Medulla oblongata (tissue), 1 donor: ENCODE data around the gene FBXL7.

ENCODE experiments used
- DNase-seq: peaks from one replicate; pipeline ENCODE4 v3.0.0-alpha.2; 2015; ENCODE audit errors: extremely low spot score

Gene FBXL7

GRCh38 chr5:15577132-15577531, 77.2 kb downstream of the FBXL7 start:
- DNase-seq, result no peak

GRCh38 chr5:15577831-15578230, 77.9 kb downstream of the FBXL7 start:
- DNase-seq, result no peak

- DNase-seq, result no peak
Observed at GRCh38 chr5:15579193-15579990, 79.4 kb downstream of the FBXL7 start.

DNA sequence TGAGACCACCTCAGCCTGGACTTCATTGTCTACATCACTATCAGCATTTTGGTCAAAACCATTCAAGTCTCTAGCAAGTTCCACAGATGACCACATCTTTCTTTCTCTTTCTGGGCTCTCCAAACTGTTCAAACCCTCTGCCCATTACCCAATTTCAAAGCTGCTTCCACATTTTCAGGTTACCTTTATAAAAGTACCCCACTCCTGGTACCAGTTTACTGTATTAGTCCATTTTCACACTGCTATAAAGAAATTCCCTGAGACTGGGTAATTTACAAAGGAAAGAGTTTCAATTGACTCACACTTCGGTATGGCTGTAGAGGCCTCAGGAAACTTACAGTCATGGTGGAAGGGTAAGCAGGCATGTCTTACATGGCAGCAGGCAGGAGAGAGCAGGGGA, 84.5 kb downstream of the FBXL7 start:
- no peak for DNase-seq

- DNase-seq, result no peak
Observed at GRCh38 chr5:15585128-15585527, 85.1 kb downstream of the FBXL7 start.

GRCh38 chr5:15585841-15586591, 86.0 kb downstream of the FBXL7 start:
- no peak for DNase-seq

DNA sequence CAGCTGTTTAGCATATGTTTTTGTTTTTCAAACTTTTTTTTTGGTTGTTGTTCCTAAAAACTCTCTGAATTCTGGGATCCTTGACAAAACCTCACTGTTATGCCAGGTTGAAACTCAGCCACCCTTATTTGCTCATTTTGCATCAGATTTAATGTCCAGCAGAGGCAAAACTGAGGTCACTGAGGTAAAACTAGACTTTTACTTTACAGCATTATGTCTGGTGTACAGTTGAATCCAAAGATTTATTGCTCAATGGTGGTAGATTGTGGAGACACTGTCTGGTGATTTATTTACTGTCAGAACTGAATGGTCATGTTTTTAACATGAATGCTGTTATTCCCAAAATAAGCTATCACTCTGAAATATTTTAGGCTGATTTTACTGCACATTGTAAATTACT, 87.9 kb downstream of the FBXL7 start:
- no peak for DNase-seq

DNA sequence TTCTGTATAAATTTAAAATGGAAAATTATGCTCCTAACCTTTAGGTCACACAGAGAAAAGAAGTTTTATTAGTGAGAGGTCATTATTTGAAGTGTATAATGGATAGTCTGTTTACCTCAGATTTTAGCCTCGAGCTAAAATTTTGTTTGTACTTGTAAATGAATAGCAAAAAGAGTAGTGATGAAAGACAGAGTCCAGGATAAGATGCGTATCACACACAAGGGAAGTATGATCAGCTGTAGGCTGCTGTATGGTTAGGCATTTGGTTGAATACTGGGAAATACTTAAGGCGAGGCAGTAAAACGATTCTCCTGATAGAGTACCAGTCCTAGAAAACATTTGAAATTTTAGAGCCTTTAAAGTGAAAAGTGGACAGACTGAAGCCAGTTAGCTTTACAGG, 92.7 kb downstream of the FBXL7 start:
- no peak for DNase-seq

GRCh38 chr5:15594977-15595568, 95.1 kb downstream of the FBXL7 start:
- DNase-seq, result no peak

- DNase-seq, result no peak
Observed at GRCh38 chr5:15595929-15596328, 95.9 kb downstream of the FBXL7 start.

GRCh38 chr5:15596936-15597335, 97.0 kb downstream of the FBXL7 start:
- no peak for DNase-seq

DNA sequence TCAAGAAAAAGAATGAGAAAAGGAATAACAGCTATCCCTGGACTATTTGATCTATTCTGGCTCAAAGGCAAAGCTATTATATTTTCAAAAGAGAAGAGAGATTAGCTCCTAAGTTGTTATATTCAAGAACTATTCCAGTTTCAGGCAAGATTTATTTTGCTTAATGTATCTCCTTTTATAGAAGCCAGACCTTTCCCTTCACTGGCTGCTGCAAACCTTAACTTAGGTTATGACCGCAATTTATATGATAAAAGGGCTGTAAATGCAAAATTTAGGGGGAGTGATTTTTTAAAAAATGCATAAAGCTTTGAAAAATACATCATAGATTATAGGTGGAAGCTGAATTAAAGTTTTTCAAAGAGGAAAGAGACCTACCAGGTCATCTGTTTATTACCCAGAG, 97.8 kb downstream of the FBXL7 start:
- no peak for DNase-seq

GRCh38 chr5:15598294-15598902, 98.4 kb downstream of the FBXL7 start:
- no peak for DNase-seq

GRCh38 chr5:15600035-15600434, 100.1 kb downstream of the FBXL7 start:
- no peak for DNase-seq

GRCh38 chr5:15601274-15601673, 101.3 kb downstream of the FBXL7 start:
- no peak for DNase-seq

- no peak for DNase-seq
Observed at GRCh38 chr5:15601853-15602252, 101.9 kb downstream of the FBXL7 start.

DNA sequence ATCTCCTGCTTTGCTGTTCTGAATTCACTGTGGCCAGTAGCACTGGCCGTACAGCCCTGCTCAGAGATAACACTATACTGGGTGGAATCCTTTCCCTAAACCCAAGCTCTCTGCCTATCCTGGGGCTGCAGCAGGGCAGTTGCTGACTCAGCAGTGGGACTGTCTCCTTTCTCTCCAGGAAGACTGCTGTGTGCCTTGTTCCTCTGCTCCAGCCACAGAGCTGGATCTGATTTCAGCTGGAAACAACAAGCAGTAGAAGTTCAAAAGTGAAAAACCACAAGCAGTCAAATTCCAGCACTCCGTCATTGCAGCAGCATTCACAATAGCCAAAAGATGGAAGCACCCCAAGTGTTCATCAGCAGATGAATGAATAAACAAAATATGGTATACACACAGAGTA, 105.0 kb downstream of the FBXL7 start:
- DNase-seq, result no peak

DNA sequence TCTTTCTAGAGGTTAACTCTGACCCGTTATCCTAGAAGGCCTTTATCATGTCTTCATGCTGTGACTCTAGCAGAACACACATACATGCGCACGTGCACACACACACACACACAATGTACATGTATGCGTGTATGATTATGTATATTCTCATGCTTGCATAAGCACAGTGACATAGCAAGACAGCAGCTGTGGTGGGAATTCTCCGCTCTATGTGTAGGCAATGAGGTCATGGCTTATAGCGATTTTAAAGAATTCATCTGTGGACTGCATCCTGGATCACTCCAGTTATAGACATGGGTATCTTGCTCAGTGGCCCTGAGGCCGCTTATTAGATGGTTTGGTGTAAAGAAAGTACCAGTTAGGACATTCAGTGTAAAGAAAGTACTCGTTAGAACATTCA, 106.2 kb downstream of the FBXL7 start:
- no peak for DNase-seq

DNA sequence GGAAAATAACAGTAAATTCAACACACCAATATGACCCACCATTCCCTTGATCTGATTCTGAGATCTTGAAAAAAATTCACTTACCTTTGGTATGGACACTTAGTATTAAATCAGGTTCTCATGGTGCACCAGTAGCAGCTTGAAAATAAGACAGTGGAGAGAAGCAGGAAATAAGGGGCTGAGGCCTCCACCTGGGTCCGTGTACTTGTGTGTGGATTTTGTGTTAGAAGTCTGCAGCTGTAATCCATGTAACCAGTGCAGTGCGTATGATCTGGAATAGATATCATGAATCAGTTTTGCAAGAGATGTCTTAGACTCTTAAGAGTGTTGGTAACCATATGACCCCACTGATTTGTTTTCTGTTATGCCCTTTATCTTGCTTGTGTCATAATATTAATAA, 107.1 kb downstream of the FBXL7 start:
- no peak for DNase-seq

DNA sequence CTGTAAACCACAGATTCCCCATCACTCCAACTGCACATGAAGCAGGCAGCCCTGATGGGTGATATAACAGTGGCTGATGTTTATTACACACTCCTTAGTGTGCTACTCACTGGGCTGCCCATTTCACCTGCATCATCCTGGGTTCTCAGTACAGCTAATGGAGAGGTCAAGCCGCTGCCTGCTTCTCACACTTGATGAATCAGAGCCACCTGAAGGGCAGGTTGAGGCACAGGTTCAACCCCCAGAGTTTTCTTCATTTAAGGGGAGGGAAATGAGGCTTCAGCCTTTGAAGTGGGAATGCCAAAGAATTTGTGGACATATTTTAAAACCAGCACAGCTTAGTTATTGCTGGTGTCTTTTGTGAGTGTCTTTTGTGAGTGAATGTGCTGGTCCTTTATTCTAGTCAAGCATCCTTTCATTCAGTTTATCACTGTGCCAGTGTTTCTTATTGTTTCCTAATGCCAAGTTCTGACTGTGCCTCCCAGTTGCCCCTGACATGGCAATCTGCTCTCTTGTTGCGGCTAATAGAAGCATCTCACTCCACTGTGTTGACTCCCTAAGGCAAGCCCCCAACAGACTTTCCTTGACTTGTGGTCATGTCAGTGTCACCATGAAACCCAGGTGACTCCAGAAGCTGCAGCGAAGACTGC, 109.2 kb downstream of the FBXL7 start:
- peak; percentile 71 for DNase-seq

DNA sequence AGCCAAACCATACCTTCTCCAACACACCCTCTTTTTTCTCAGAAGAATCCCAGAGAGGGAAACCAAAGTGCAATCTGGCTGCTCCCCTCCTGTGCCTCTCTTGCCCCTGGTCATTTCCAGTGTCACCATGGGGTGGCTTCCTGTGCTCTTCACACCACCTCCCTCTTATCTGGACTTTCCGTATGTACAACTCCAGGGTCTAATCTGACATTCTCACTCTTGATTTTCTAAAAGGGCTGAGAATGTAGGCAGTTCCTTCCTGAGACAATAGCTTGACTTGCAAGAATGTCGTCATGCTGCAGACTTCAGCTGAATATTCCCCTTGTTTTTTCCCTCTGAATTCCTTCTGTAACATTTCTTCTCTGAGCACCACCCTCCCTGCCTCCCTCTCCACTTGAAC, 110.2 kb downstream of the FBXL7 start:
- no peak for DNase-seq

- no peak for DNase-seq
Observed at GRCh38 chr5:15611008-15611407, 111.0 kb downstream of the FBXL7 start.
